HCT116 (cell line): ENCODE data around the gene TNFRSF19. TPM values are rescaled to one million over a fixed set of nuclear protein-coding genes. Genes with fewer than 3 reads are reported as not detected.

ENCODE experiments used
- ATAC-seq: fragments of 200-7000 bp; cut with Tn5 transposase; 2 replicates; pipeline ENCODE4 v1.9.1; 2020; ENCODE audit warnings: mild to moderate bottlenecking, moderate library complexity
- BruUV-seq: library from RNA; stranded (reverse); fragments of 400-500 nt; replicated peaks from 2 replicates; lab custom pipeline; 2021; lab: Mats Ljungman, UMichigan
- CTCF ChIA-PET: fragments of 300-600 bp; sonication (Branson Sonifier 250); formaldehyde crosslinking; loops from one replicate; lab custom pipeline; 2021; ENCODE audit warnings: antibody characterized with exemption; lab: Charles Lee
- POLR2A ChIA-PET: fragments of 300-600, 350-600 bp; sonication (Branson Sonifier 250); formaldehyde crosslinking; loops from one replicate; lab custom pipeline; 2021; ENCODE audit warnings: antibody characterized with exemption; lab: Charles Lee
- RAD21 ChIA-PET, 2 experiments: fragments of 300-600 bp; sonication (Branson Sonifier 250); formaldehyde crosslinking; loops; one replicate each; lab custom pipeline; 2023; ENCODE audit warnings: low total read pairs in 2 of 2; ENCODE audit not compliant: uncharacterized antibody in 2 of 2, unreplicated experiment in 2 of 2, low non-redundant PET in 1 of 2; lab: Charles Lee
- DNase-seq: peaks from one replicate; pipeline ENCODE4 v3.0.0-alpha.2; 2010; ENCODE audit warnings: low read depth, low spot score
- H2AFZ ChIP-seq: fragments of 200-600 bp; shearing (Covaris generic), sonication (generic); 2 replicates; pipeline ENCODE4 v1.6.1; 2017; ENCODE audit warnings: low read depth, mixed run types, mixed read lengths, antibody characterized with exemption, low read length; ENCODE audit not compliant: poor library complexity, severe bottlenecking
- H3K27ac ChIP-seq: 2 replicates; pipeline ENCODE4 v1.5.1; 2012; ENCODE audit warnings: low read depth, low read length
- H3K27me3 ChIP-seq: fragments of 200-600 bp; sonication (generic); 2 replicates; pipeline ENCODE4 v1.6.1; 2016; ENCODE audit warnings: mixed run types, low read length, mixed read lengths; ENCODE audit not compliant: insufficient read depth
- H3K36me3 ChIP-seq, 2 experiments: fragments of 200-500 bp in 1 of 2; fragments of 200-600 bp in 1 of 2; sonication (Bioruptor generic) in 1 of 2; sonication (generic) in 1 of 2; 2 replicates each; pipeline versions ENCODE4 v1.5.1 to v1.6.1; 2014 to 2016; ENCODE audit warnings: low read length in 2 of 2, inconsistent platforms in 1 of 2, mixed read lengths in 1 of 2, mixed run types in 1 of 2; ENCODE audit not compliant: insufficient read depth in 2 of 2, control insufficient read depth in 1 of 2
- H3K4me1 ChIP-seq, 2 experiments: fragments of 200-600 bp in 1 of 2; sonication (generic) in 1 of 2; 2 replicates each; pipeline versions ENCODE4 v1.5.1 to v1.6.1; 2012 to 2017; ENCODE audit warnings: low read length in 2 of 2, inconsistent platforms in 1 of 2, mild to moderate bottlenecking in 1 of 2, mixed read lengths in 1 of 2, mixed run types in 1 of 2, moderate library complexity in 1 of 2; ENCODE audit not compliant: insufficient read depth in 2 of 2, control insufficient read depth in 1 of 2
- H3K4me2 ChIP-seq: fragments of 200-600 bp; sonication (generic); 2 replicates; pipeline ENCODE4 v1.6.1; 2017; ENCODE audit warnings: mixed run types, low read length, mixed read lengths
- H3K4me3 ChIP-seq, 2 experiments: fragments of 200-600 bp in 1 of 2; sonication (generic) in 1 of 2; replicated peaks in 1 of 2; 2 replicates each; pipeline ENCODE4 v1.5.1; 2011 to 2016; ENCODE audit warnings: low read length in 2 of 2, control low read depth in 1 of 2, low read depth in 1 of 2, mild to moderate bottlenecking in 1 of 2, mixed read lengths in 1 of 2, mixed run types in 1 of 2
- H3K79me2 ChIP-seq: fragments of 200-600 bp; sonication (generic); 2 replicates; pipeline ENCODE4 v1.6.1; 2017; ENCODE audit warnings: mild to moderate bottlenecking, mixed run types, low read length, moderate library complexity, mixed read lengths; ENCODE audit not compliant: insufficient read depth
- H3K9ac ChIP-seq: fragments of 200-600 bp; sonication (generic); 2 replicates; pipeline ENCODE4 v1.6.1; 2016; ENCODE audit warnings: low read length, mixed read lengths
- H3K9me2 ChIP-seq: fragments of 200-600 bp; sonication (generic), shearing (Covaris generic); 2 replicates; pipeline ENCODE4 v1.6.1; 2017; ENCODE audit warnings: mixed run types, mild to moderate bottlenecking, moderate library complexity; ENCODE audit not compliant: insufficient read depth
- H3K9me3 ChIP-seq, 2 experiments: fragments of 200-500 bp in 1 of 2; fragments of 200-600 bp in 1 of 2; sonication (Bioruptor generic) in 1 of 2; sonication (generic) in 1 of 2; 2 replicates each; pipeline ENCODE4 v1.6.1; 2014 to 2017; ENCODE audit warnings: low read length in 2 of 2, mixed read lengths in 2 of 2, inconsistent platforms in 1 of 2, low read depth in 1 of 2, mild to moderate bottlenecking in 1 of 2, mixed run types in 1 of 2, moderate library complexity in 1 of 2; ENCODE audit not compliant: control insufficient read depth in 1 of 2, insufficient read depth in 1 of 2
- H4K20me1 ChIP-seq: fragments of 200-600 bp; sonication (generic), shearing (Covaris generic); 2 replicates; pipeline ENCODE4 v1.6.1; 2017; ENCODE audit warnings: mixed run types, mild to moderate bottlenecking, moderate library complexity; ENCODE audit not compliant: insufficient read depth
- ATF3 ChIP-seq: IDR thresholded peaks from 2 replicates; pipeline ENCODE4 v1.6.1; 2012
- CBX3 ChIP-seq: IDR thresholded peaks from 2 replicates; pipeline ENCODE4 v1.6.1; 2012; ENCODE audit warnings: low read depth
- EGR1 ChIP-seq: IDR thresholded peaks from 2 replicates; pipeline ENCODE4 v1.6.1; 2012; ENCODE audit warnings: low read depth
- EZH2phosphoT487 ChIP-seq: fragments of 200-600 bp; IDR thresholded peaks from 2 replicates; pipeline ENCODE4 v1.6.1; 2018; ENCODE audit warnings: antibody characterized with exemption, borderline replicate concordance
- FOSL1 ChIP-seq: IDR thresholded peaks from 2 replicates; pipeline ENCODE4 v1.6.1; 2012; ENCODE audit warnings: low read depth
- JUND ChIP-seq: IDR thresholded peaks from 2 replicates; pipeline ENCODE4 v1.6.1; 2012
- POLR2AphosphoS5 ChIP-seq: IDR thresholded peaks from 2 replicates; pipeline ENCODE4 v1.6.1; 2011; ENCODE audit warnings: mild to moderate bottlenecking, low read depth, low read length, moderate library complexity
- RAD21 ChIP-seq: IDR thresholded peaks from 2 replicates; pipeline ENCODE4 v1.6.1; 2012; ENCODE audit warnings: low read depth, mild to moderate bottlenecking
- SRF ChIP-seq: IDR thresholded peaks from 2 replicates; pipeline ENCODE4 v1.6.1; 2012; ENCODE audit warnings: low read depth
- YY1 ChIP-seq: IDR thresholded peaks from 2 replicates; pipeline ENCODE4 v1.6.1; 2011; ENCODE audit warnings: low read length, low read depth, moderate library complexity, mild to moderate bottlenecking; ENCODE audit not compliant: insufficient replicate concordance; ENCODE audit errors: extremely low read depth
- ZNF274 ChIP-seq: fragments of 200-500 bp; sonication (Bioruptor generic); IDR thresholded peaks from 2 replicates; pipeline ENCODE4 v1.6.1; 2014; ENCODE audit warnings: mild to moderate bottlenecking, low read depth, low read length, inconsistent platforms
- intact Hi-C: fragments of 100-400 bp; cut with micrococcal nuclease; formaldehyde crosslinking; loops from 2 replicates; pipeline ENCODE4 v1.10.0; 2022
- total RNA-seq: library from RNA; stranded (reverse); gene quantifications from one replicate; pipeline ENCODE4 v1.2.1, GENCODE V29; 2021; ENCODE audit not compliant: unreplicated experiment
- TF ChIP-seq, protein P1 (sequence below): IDR thresholded peaks from 2 replicates; pipeline ENCODE4 v1.6.1; 2012
- TF ChIP-seq, protein P2 (sequence below), 3 experiments: fragments of 200-600 bp in 1 of 3; sonication (generic) in 1 of 3; IDR thresholded peaks in 2 of 3; conservative IDR thresholded peaks in 1 of 3; 2 replicates each; pipeline ENCODE4 v1.5.1; 2012 to 2017; ENCODE audit warnings: low read depth in 2 of 3, low read length in 2 of 3, antibody characterized with exemption in 1 of 3, borderline replicate concordance in 1 of 3, control low read depth in 1 of 3, mild to moderate bottlenecking in 1 of 3, mixed read lengths in 1 of 3, mixed run types in 1 of 3, moderate library complexity in 1 of 3; ENCODE audit not compliant: insufficient read depth in 1 of 3

Gene TNFRSF19
- total RNA-seq, 1 experiment from 2014 or later: 1.1 TPM

DNA sequence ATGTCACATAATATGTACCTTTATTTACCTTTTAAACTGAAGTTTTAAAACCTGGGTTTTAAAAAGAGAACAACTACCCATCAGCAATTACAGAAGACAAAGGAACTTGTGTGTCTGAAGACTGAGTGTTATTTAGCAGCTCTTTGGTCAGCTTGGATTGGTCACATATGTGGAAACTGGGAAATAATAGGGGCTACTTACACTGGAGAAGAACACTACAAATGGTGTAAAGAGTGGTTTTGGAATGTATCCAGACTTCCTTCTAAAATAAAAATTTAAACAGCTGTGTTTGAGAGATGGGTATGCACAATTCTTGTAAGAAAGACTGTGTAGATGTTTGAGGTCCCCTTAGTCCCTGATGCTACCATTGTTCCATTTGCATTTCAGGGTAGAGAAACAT is 13.3 kb downstream of the TNFRSF19 start:
- no peak overlapping the region for H3K27ac ChIP-seq
- TF ChIP-seq EGR1: no peak
- no peak for TF ChIP-seq SRF
- TF ChIP-seq YY1: no peak
- TF ChIP-seq CBX3: no peak
- TF ChIP-seq ATF3: no peak
- TF ChIP-seq, protein P1, sequence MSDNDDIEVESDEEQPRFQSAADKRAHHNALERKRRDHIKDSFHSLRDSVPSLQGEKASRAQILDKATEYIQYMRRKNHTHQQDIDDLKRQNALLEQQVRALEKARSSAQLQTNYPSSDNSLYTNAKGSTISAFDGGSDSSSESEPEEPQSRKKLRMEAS: no peak
- TF ChIP-seq, protein P2, sequence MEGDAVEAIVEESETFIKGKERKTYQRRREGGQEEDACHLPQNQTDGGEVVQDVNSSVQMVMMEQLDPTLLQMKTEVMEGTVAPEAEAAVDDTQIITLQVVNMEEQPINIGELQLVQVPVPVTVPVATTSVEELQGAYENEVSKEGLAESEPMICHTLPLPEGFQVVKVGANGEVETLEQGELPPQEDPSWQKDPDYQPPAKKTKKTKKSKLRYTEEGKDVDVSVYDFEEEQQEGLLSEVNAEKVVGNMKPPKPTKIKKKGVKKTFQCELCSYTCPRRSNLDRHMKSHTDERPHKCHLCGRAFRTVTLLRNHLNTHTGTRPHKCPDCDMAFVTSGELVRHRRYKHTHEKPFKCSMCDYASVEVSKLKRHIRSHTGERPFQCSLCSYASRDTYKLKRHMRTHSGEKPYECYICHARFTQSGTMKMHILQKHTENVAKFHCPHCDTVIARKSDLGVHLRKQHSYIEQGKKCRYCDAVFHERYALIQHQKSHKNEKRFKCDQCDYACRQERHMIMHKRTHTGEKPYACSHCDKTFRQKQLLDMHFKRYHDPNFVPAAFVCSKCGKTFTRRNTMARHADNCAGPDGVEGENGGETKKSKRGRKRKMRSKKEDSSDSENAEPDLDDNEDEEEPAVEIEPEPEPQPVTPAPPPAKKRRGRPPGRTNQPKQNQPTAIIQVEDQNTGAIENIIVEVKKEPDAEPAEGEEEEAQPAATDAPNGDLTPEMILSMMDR (IDR thresholded peaks at IDR 0.05 in 2 of 3, conservative IDR thresholded peaks at IDR 0.05 in 1 of 3; ENCODE audit: borderline replicate concordance in 1 of 3, insufficient read depth in 1 of 3, low read depth in 2 of 3, low read length in 2 of 3): no peak
- no peak for TF ChIP-seq RAD21
- TF ChIP-seq POLR2AphosphoS5: no peak
- no peak for TF ChIP-seq JUND
- no peak for TF ChIP-seq ZNF274
- no peak for TF ChIP-seq EZH2phosphoT487
- TF ChIP-seq FOSL1: no peak
- BruUV-seq: no TSS peak
- no peaks in the 10 kb centered on the region for H3K9me3 ChIP-seq
- no peak for DNase-seq
- H3K4me2 ChIP-seq: no peak overlapping the region
- H3K4me1 ChIP-seq: peaks cover 3 to 11% of the 10 kb centered on the region in 2 experiments; a peak in 1 of 4 replicates
- no peaks in the 10 kb centered on the region; the same call in 1 of the 2 replicates for H3K27me3 ChIP-seq
- ATAC-seq: no peak
- H3K79me2 ChIP-seq: no peaks in the 10 kb centered on the region
- intact Hi-C loops: no loop called here
- RAD21 ChIA-PET: no interaction called here
- no peak overlapping the region for H3K9ac ChIP-seq
- no peaks in the 10 kb centered on the region for H3K36me3 ChIP-seq
- no peak overlapping the region for H3K4me3 ChIP-seq
- POLR2A ChIA-PET: no interaction called here
- H3K9me2 ChIP-seq: no peaks in the 10 kb centered on the region
- no peak overlapping the region for H2AFZ ChIP-seq
- no peaks in the 10 kb centered on the region for H4K20me1 ChIP-seq
- CTCF ChIA-PET: no interaction called here
